ENCODE measurements around the gene TMEM38B.
"Not testable (repeated sequence)": the region's sequence is repeated elsewhere in the genome, so short reads cannot be mapped to it uniquely, and the experiment has no call there.

Gene TMEM38B

DNA sequence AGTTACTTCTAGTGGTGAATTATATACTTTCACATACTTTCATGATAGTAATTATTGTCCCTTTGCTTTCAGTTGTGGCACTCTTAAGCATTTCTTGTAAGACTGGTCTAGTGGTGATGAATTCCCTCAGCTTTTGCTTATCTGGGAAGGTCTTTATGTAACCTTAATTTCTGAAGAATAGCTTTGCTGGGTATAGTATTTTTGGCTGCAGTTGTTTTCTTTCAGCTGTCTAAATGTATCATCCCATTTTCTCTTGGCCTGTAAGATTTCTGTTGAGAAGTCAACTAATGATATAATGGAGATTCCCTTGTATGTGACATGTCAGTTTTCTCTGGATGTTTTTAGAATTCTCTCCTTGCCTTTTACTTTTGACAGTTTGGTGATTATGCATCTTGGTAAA is 41.0 kb downstream of the TMEM38B start:
- Histone ChIP-seq H3K27me3 (ENCODE audit: insufficient read depth, poor library complexity, severe bottlenecking) (no peaks in the 10 kb centered on the region), H3K4me3 (replicated peaks; ENCODE audit: insufficient read depth, low read length) (no peak overlapping the region), H3K27ac (replicated peaks) (no peak overlapping the region)
- no peak for DNase-seq (ENCODE audit: low read depth in 1 of 2, low spot score in 1 of 2)
- no peak for TF ChIP-seq SPI1 (IDR thresholded peaks at IDR 0.05; ENCODE audit: borderline replicate concordance, low read depth)
- no peak for TF ChIP-seq REST (IDR thresholded peaks at IDR 0.05; ENCODE audit: insufficient replicate concordance, low read depth)
- TF ChIP-seq POLR2AphosphoS5 (IDR thresholded peaks at IDR 0.05; ENCODE audit: low read depth), result no peak
- TF ChIP-seq, protein P1, sequence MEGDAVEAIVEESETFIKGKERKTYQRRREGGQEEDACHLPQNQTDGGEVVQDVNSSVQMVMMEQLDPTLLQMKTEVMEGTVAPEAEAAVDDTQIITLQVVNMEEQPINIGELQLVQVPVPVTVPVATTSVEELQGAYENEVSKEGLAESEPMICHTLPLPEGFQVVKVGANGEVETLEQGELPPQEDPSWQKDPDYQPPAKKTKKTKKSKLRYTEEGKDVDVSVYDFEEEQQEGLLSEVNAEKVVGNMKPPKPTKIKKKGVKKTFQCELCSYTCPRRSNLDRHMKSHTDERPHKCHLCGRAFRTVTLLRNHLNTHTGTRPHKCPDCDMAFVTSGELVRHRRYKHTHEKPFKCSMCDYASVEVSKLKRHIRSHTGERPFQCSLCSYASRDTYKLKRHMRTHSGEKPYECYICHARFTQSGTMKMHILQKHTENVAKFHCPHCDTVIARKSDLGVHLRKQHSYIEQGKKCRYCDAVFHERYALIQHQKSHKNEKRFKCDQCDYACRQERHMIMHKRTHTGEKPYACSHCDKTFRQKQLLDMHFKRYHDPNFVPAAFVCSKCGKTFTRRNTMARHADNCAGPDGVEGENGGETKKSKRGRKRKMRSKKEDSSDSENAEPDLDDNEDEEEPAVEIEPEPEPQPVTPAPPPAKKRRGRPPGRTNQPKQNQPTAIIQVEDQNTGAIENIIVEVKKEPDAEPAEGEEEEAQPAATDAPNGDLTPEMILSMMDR (IDR thresholded peaks at IDR 0.05; ENCODE audit: insufficient read depth, low read length), result no peak
- TF ChIP-seq GABPA (IDR thresholded peaks at IDR 0.05; ENCODE audit: low read depth), result no peak

DNA sequence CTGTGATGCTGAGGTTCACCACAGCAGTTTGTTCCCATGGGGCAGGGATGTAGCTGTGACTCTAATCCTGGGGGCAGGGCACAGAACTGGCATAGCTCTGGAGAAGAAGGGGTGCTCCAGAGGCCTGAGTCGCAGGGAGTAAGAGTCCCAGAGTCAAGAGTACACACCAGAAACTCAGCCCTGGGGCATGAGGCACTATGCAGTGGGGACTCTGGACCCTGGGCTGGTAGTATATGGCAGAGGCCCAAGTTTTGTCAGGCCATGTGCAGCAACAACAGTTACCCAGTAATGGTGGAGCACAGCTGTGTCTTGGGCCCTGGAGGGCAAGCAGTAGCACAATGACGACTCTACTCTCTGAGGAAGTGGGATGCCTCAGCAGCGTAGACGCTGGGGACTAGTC is 42.9 kb downstream of the TMEM38B start:
- no peak for DNase-seq (ENCODE audit: low read depth in 1 of 2, low spot score in 1 of 2)
- no peak overlapping the region for H3K27ac ChIP-seq (replicated peaks)
- no peaks in the 10 kb centered on the region for H3K27me3 ChIP-seq (ENCODE audit: insufficient read depth, poor library complexity, severe bottlenecking)
- TF ChIP-seq POLR2AphosphoS5 (IDR thresholded peaks at IDR 0.05; ENCODE audit: low read depth) (no peak), REST (IDR thresholded peaks at IDR 0.05; ENCODE audit: insufficient replicate concordance, low read depth) (no peak), SPI1 (IDR thresholded peaks at IDR 0.05; ENCODE audit: borderline replicate concordance, low read depth) (no peak), GABPA (IDR thresholded peaks at IDR 0.05; ENCODE audit: low read depth) (no peak)
- TF ChIP-seq, protein P1 (IDR thresholded peaks at IDR 0.05; ENCODE audit: insufficient read depth, low read length), result no peak
- H3K4me3 ChIP-seq (replicated peaks; ENCODE audit: insufficient read depth, low read length), result no peak overlapping the region

GRCh38 chr9:105742088-105742487 is 47.7 kb downstream of the TMEM38B start:
- TF ChIP-seq GABPA (IDR thresholded peaks at IDR 0.05; ENCODE audit: low read depth) (no peak), POLR2AphosphoS5 (IDR thresholded peaks at IDR 0.05; ENCODE audit: low read depth) (no peak), SPI1 (IDR thresholded peaks at IDR 0.05; ENCODE audit: borderline replicate concordance, low read depth) (no peak)
- TF ChIP-seq, protein P1 (IDR thresholded peaks at IDR 0.05; ENCODE audit: insufficient read depth, low read length), result no peak
- DNase-seq (ENCODE audit: low read depth in 1 of 2, low spot score in 1 of 2), result no peak
- H3K4me3 ChIP-seq (replicated peaks; ENCODE audit: insufficient read depth, low read length), result no peak overlapping the region
- no peaks in the 10 kb centered on the region for H3K27me3 ChIP-seq (ENCODE audit: insufficient read depth, poor library complexity, severe bottlenecking)
- H3K27ac ChIP-seq (replicated peaks), result no peak overlapping the region

DNA sequence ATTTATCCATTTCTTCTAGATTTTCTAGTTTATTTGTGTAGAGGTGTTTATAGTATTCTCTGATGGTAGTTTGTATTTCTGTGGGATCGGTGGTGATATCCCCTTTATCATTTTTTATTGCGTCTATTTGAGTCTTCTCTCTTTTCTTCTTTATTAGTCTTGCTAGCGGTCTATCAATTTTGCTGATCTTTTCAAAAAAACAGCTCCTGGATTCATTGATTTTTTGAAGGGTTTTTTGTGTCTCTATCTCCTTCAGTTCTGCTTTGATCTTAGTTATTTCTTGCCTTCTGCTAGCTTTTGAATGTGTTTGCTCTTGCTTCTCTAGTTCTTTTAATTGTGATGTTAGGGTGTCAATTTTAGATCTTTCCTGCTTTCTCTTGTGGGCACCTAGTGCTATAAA is 53.0 kb downstream of the TMEM38B start:
- H3K27ac ChIP-seq (replicated peaks); DNase-seq (ENCODE audit: low read depth in 1 of 2, low spot score in 1 of 2); H3K4me3 ChIP-seq (replicated peaks; ENCODE audit: insufficient read depth, low read length): not testable (repeated sequence)

More for the DNA sequence above, 53.0 kb downstream of the TMEM38B start:
- H3K27me3 ChIP-seq (ENCODE audit: insufficient read depth, poor library complexity, severe bottlenecking), result not testable (repeated sequence)

Measured in HL-60 (cell line).